D721Med (cell line): ENCODE results near the gene IQCM.
"Not testable (repeated sequence)": the region's sequence is repeated elsewhere in the genome, so short reads cannot be mapped to it uniquely, and the experiment has no call there.

Source experiments
- DNase-seq: peaks from one replicate; pipeline ENCODE4 v3.0.0; 2011; ENCODE audit warnings: low spot score; ENCODE audit not compliant: insufficient read length
- FAIRE-seq: peaks from 2 replicates; lab custom pipeline; 2011; peaks lifted over from hg19 to GRCh38; lab: Jason Lieb, UNC
- TF ChIP-seq, protein P1 (sequence below): IDR thresholded peaks from 2 replicates; pipeline ENCODE4 v1.5.1; 2012; ENCODE audit warnings: mild to moderate bottlenecking, control low read depth; ENCODE audit not compliant: insufficient read depth; ENCODE audit errors: missing control alignments

The IQCM gene

DNA sequence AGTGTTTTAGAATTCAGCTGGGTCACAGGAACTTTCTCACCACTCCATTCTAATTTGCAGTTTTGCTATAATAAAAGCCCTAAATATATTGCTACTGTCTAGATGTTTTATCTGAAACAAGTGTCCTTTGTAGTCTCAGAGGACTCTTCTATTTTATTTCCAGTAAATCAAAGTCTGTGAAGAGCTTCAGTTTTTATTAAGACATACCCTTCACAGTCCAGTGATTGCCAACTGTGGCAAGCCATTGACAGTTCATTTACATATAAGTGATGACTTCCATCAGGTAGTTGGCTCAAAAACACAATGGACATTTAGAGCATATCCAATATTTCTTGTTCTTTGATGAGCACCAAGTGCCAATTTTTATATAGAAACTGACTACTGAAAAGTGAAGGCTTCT, 466.1 kb downstream of the IQCM start:
- DNase-seq: no peak
- TF ChIP-seq, protein P1, sequence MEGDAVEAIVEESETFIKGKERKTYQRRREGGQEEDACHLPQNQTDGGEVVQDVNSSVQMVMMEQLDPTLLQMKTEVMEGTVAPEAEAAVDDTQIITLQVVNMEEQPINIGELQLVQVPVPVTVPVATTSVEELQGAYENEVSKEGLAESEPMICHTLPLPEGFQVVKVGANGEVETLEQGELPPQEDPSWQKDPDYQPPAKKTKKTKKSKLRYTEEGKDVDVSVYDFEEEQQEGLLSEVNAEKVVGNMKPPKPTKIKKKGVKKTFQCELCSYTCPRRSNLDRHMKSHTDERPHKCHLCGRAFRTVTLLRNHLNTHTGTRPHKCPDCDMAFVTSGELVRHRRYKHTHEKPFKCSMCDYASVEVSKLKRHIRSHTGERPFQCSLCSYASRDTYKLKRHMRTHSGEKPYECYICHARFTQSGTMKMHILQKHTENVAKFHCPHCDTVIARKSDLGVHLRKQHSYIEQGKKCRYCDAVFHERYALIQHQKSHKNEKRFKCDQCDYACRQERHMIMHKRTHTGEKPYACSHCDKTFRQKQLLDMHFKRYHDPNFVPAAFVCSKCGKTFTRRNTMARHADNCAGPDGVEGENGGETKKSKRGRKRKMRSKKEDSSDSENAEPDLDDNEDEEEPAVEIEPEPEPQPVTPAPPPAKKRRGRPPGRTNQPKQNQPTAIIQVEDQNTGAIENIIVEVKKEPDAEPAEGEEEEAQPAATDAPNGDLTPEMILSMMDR: no peak
- FAIRE-seq: no peak

DNA sequence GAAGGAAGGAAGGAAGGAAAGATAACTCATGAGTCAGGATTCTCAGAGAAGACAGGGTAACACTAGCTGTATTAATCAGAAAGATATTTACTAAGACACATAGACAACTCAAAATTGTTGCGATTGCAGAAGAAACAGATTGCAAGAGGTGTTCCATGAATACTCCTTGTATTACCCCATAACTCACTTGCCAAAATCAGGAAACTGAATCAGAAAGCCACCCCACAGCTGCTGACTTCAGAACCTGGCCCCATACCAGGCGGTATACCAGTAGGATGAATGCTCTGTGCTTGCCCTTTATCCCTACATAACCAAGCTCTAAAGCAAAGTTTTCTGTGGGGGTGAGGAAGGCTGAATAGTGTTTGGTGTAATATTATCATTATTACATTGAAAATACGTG, 468.5 kb downstream of the IQCM start:
- TF ChIP-seq, protein P1: no peak
- DNase-seq (no peak), FAIRE-seq (no peak)

DNA sequence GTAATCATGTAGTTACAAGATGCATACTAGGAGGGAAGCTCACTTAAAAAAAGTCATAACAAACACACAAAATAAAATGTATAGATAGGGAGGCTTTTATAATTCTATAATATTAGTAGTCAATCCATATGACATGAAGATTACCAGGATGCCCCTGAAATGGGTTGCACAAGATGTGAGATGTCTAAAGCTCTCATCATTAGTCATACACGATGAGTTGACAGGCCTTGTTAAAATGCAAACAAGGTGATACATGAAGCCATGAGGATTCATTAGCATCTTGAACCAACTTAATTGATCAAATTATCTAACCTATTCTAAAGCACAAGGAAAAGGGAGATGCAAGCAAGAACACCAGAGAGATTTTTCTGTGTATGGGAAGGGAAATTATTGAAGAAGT, 470.2 kb downstream of the IQCM start:
- TF ChIP-seq, protein P1: no peak
- no peak for FAIRE-seq
- no peak for DNase-seq

DNA sequence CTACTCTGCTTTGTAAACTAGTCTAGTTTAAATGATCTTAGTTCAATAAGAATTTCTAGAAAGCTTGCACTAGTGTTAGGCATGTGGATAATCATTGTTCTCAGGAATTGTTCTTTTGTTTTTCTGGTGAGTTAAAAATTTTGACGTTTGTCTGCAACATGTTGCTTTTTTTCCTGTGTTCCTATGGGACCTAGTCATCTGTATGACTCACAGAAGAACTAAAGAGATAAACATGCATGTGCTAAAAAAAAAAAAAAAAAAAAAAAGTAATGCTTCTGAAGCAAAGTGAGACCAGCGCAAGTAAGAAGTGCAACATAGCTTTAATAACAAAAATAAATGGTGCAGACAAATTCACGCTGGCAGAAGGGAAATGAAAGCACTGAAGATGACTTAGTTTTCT, 471.2 kb downstream of the IQCM start:
- TF ChIP-seq, protein P1: no peak
- FAIRE-seq (no peak), DNase-seq (no peak)

DNA sequence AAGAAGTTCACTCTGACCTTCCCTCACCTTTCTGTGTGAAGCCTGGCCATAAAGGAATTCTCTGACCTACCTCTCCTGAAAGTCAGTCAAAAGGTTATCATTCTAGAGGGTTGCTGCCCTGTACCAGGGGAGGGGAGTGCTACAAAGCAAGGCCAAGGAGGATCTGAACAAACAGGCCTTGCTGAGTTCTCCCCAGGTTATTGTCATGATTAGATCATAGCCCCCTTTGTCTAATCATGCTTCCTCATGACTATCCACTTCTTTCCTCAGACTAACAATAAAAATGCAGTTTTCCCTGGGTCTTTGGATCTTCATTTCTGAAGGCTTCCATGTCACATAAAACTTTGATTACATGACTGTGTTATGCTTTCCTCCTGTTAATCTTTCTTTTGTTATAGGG, 472.0 kb downstream of the IQCM start:
- no peak for FAIRE-seq
- TF ChIP-seq, protein P1: no peak
- DNase-seq: no peak

DNA sequence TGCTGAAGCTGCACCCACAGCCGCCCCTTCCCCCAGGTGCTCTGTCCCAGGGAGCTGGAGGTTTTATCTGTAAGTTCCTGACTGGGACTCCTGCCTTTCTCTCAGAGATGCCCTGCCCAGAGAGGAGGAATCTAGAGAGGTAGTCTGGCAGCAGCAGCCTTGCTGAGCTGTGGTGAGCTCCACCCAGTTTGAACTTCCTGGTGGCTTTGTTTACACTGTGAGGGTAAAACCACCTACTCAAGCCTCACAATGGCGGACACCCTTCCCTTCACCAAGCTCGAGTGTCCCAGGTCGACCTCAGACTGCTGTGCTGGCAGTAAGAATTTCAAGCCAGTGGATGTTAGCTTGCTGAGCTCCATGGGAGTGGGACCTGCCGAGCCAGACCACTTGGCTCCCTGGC, 474.5 kb downstream of the IQCM start:
- not testable (repeated sequence) for FAIRE-seq, DNase-seq

DNA sequence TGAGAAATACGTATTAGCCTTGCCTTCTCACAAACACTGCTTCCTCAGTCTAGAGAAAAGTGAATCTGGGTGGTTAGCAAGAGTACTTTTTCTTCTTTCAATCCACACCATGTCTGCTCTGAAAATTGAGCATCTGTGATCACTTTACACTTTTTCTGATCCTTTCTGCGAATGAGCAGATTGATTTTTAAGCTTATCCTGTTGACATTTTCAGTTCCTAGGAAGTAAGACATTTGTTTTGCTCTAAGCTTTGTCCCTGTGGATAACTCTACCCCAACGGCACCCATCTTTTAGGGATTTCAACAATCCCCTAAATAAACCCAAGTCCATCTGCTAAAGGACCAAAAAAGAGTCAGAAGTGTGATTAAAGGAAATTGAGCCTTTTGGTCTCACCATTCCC, 487.5 kb downstream of the IQCM start:
- TF ChIP-seq, protein P1: no peak
- DNase-seq: no peak
- FAIRE-seq: no peak

DNA sequence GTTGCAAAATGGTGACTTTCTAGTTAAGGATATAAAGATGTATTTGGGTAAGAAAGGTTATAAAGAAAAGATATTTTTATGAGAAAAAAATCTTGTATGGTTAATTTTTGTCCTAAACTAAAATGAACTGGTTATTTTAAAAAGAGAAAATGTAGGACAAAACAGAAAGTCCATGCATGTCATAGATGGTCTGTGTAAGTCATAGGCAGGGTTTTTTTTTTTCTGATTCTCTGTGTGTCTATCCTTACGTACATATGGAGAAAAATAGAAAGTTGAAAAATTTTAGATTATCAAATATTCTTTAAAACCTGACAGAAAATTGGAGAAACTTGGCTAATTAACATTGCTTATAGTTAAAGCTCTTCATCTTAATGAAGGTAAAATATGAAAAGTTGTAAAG, 493.4 kb downstream of the IQCM start:
- no peak for FAIRE-seq
- TF ChIP-seq, protein P1: no peak
- DNase-seq: no peak
